IMR-90 (cell line): Measurements from ENCODE around the gene SLC9A7. TPM values are rescaled to one million over a fixed set of nuclear protein-coding genes. Genes with fewer than 3 reads are reported as not detected.
A peak's percentile ranks its signal among the peaks of the same experiment; 100 is the strongest.

Experiments
- ATAC-seq: fragments of 200-7000 bp; cut with Tn5 transposase; 2 replicates; pipeline ENCODE4 v1.9.1; 2020; ENCODE audit warnings: low read depth, mild to moderate bottlenecking, moderate library complexity
- BruUV-seq: library from RNA; stranded (reverse); fragments of 400-500 nt; replicated peaks from 2 replicates; lab custom pipeline; 2021; lab: Mats Ljungman, UMichigan
- CTCF ChIA-PET: fragments of 300-600 bp; formaldehyde crosslinking; extraction: SDS; loops from one replicate; lab custom pipeline; 2021; ENCODE audit warnings: antibody characterized with exemption; lab: Yijun Ruan, JAX
- POLR2A ChIA-PET: fragments of 300-600 bp; sonication (Branson Sonifier 250); formaldehyde crosslinking; loops from one replicate; lab custom pipeline; 2022; ENCODE audit warnings: antibody characterized with exemption; ENCODE audit not compliant: unreplicated experiment; lab: Charles Lee
- DNase-seq: peaks from one replicate; pipeline ENCODE4 v3.0.0; 2013
- H2AFZ ChIP-seq: replicated peaks from 2 replicates; pipeline ENCODE3; 2013; ENCODE audit warnings: low read length, mild to moderate bottlenecking; ENCODE audit not compliant: poor library complexity
- H2AK5ac ChIP-seq: 2 replicates; pipeline ENCODE4 v1.6.1; 2013; ENCODE audit warnings: low read depth, low read length, inconsistent platforms
- H2AK9ac ChIP-seq: replicated peaks from 2 replicates; pipeline ENCODE3; 2013; ENCODE audit warnings: mild to moderate bottlenecking, low read depth, low read length, moderate library complexity; ENCODE audit not compliant: poor library complexity
- H2BK120ac ChIP-seq: 2 replicates; pipeline ENCODE4 v1.6.1; 2013; ENCODE audit warnings: low read depth, low read length, inconsistent platforms
- H2BK15ac ChIP-seq: 3 replicates; pipeline ENCODE4 v1.6.1; 2013; ENCODE audit warnings: low read depth, low read length, inconsistent platforms
- H2BK20ac ChIP-seq: 2 replicates; pipeline ENCODE4 v1.6.1; 2013; ENCODE audit warnings: low read depth, mild to moderate bottlenecking, inconsistent platforms, low read length, moderate library complexity
- H2BK5ac ChIP-seq: 2 replicates; pipeline ENCODE4 v1.6.1; 2013; ENCODE audit warnings: mild to moderate bottlenecking, low read depth, low read length, inconsistent platforms; ENCODE audit not compliant: poor library complexity, severe bottlenecking
- H3K14ac ChIP-seq: replicated peaks from 2 replicates; pipeline ENCODE4 v1.6.1; 2013; ENCODE audit warnings: low read depth, low read length, inconsistent platforms
- H3K18ac ChIP-seq: 2 replicates; pipeline ENCODE4 v1.6.1; 2013; ENCODE audit warnings: low read depth, low read length, control low read depth
- H3K23ac ChIP-seq: 2 replicates; pipeline ENCODE4 v1.6.1; 2013; ENCODE audit warnings: low read depth, low read length, inconsistent platforms
- H3K27ac ChIP-seq: 2 replicates; pipeline ENCODE4 v1.5.1; 2013; ENCODE audit warnings: mild to moderate bottlenecking, control low read depth, low read length; ENCODE audit not compliant: insufficient read depth
- H3K27me3 ChIP-seq: 2 replicates; pipeline ENCODE4 v1.6.1; 2013; ENCODE audit warnings: low read length; ENCODE audit not compliant: control insufficient read depth, insufficient read depth
- H3K36me3 ChIP-seq: 2 replicates; pipeline ENCODE4 v1.6.1; 2013; ENCODE audit warnings: low read length, mixed read lengths; ENCODE audit not compliant: control insufficient read depth, insufficient read depth
- H3K4ac ChIP-seq: 2 replicates; pipeline ENCODE4 v1.6.1; 2013; ENCODE audit warnings: low read depth, low read length, inconsistent platforms
- H3K4me1 ChIP-seq: 2 replicates; pipeline ENCODE4 v1.6.1; 2013; ENCODE audit warnings: low read length, mixed read lengths; ENCODE audit not compliant: control insufficient read depth, insufficient read depth
- H3K4me2 ChIP-seq: 2 replicates; pipeline ENCODE4 v1.6.1; 2013; ENCODE audit warnings: low read depth, mild to moderate bottlenecking, control low read depth, low read length, moderate library complexity
- H3K4me3 ChIP-seq: 2 replicates; pipeline ENCODE4 v1.5.1; 2013; ENCODE audit warnings: low read depth, mild to moderate bottlenecking, control low read depth, low read length, moderate library complexity; ENCODE audit not compliant: insufficient read depth
- H3K56ac ChIP-seq: 2 replicates; pipeline ENCODE4 v1.6.1; 2013; ENCODE audit warnings: low read length, inconsistent platforms; ENCODE audit not compliant: insufficient read depth; ENCODE audit errors: extremely low read depth
- H3K79me1 ChIP-seq, 2 experiments: 2 replicates each; pipeline ENCODE4 v1.6.1; 2013; ENCODE audit warnings: low read length in 2 of 2, inconsistent platforms in 1 of 2, low read depth in 1 of 2
- H3K9ac ChIP-seq: 2 replicates; pipeline ENCODE4 v1.6.1; 2013; ENCODE audit warnings: low read depth, low read length, control low read depth
- H3K9me1 ChIP-seq: 2 replicates; pipeline ENCODE4 v1.6.1; 2013; ENCODE audit warnings: low read length, inconsistent platforms; ENCODE audit not compliant: insufficient read depth
- H3K9me3 ChIP-seq: 2 replicates; pipeline ENCODE4 v1.6.1; 2013; ENCODE audit warnings: low read length; ENCODE audit not compliant: control insufficient read depth, insufficient read depth
- H4K20me1 ChIP-seq: 2 replicates; pipeline ENCODE4 v1.6.1; 2013; ENCODE audit warnings: low read length, inconsistent platforms; ENCODE audit not compliant: insufficient read depth
- H4K5ac ChIP-seq: 2 replicates; pipeline ENCODE4 v1.6.1; 2013; ENCODE audit warnings: mild to moderate bottlenecking, low read depth, low read length, control low read depth
- H4K8ac ChIP-seq, 2 experiments: 2 replicates each; pipeline ENCODE4 v1.6.1; 2013; ENCODE audit warnings: low read depth in 2 of 2, low read length in 2 of 2, control low read depth in 1 of 2, inconsistent platforms in 1 of 2
- H4K91ac ChIP-seq: 2 replicates; pipeline ENCODE4 v1.6.1; 2013; ENCODE audit warnings: low read depth, low read length, inconsistent platforms; ENCODE audit not compliant: insufficient read depth
- BHLHE40 ChIP-seq: fragments of 150-350 bp; IDR thresholded peaks from 2 replicates; pipeline ENCODE4 v1.6.1; 2016; ENCODE audit warnings: mild to moderate bottlenecking, low read depth, low read length
- CTCF ChIP-seq: conservative IDR thresholded peaks from 2 replicates; pipeline ENCODE4 v1.5.1; 2012; ENCODE audit warnings: mild to moderate bottlenecking, low read depth, low read length, improper control_type of control experiment
- MAZ ChIP-seq: IDR thresholded peaks from 2 replicates; pipeline ENCODE4 v1.6.1; 2012; ENCODE audit warnings: low read depth, mild to moderate bottlenecking, low read length, improper control_type of control experiment, moderate library complexity, borderline replicate concordance
- RAD21 ChIP-seq: IDR thresholded peaks from 2 replicates; pipeline ENCODE4 v1.6.1; 2012; ENCODE audit warnings: low read length, improper control_type of control experiment
- RCOR1 ChIP-seq: IDR thresholded peaks from 2 replicates; pipeline ENCODE4 v1.6.1; 2012; ENCODE audit warnings: mild to moderate bottlenecking, low read length, improper control_type of control experiment; ENCODE audit not compliant: insufficient replicate concordance
- RFX5 ChIP-seq: IDR thresholded peaks from 2 replicates; pipeline ENCODE4 v1.8.0; 2012; ENCODE audit warnings: low read depth, mild to moderate bottlenecking, low read length, moderate library complexity
- SMC3 ChIP-seq: fragments of 150-350 bp; IDR thresholded peaks from 2 replicates; pipeline ENCODE4 v1.6.1; 2016; ENCODE audit warnings: low read depth, mild to moderate bottlenecking, antibody characterized with exemption, low read length, moderate library complexity
- USF2 ChIP-seq: fragments of 150-350 bp; IDR thresholded peaks from 2 replicates; pipeline ENCODE4 v1.6.1; 2017; ENCODE audit warnings: mild to moderate bottlenecking, antibody characterized with exemption, low read length, low read depth
- dilution Hi-C: fragments of 300-500 bp; cut with HindIII; formaldehyde crosslinking; loops from one replicate; pipeline ENCODE4 v1.14.3; 2018; ENCODE audit warnings: low sequenced_read_pairs; ENCODE audit not compliant: unreplicated experiment
- in situ Hi-C: fragments of 300-500 bp; cut with MboI; formaldehyde crosslinking; loops from 3 replicates; pipeline ENCODE4 v1.14.3; 2019; ENCODE audit warnings: low sequenced_read_pairs, inconsistent platforms, mixed read lengths
- intact Hi-C: fragments of 100-400 bp; cut with micrococcal nuclease; formaldehyde crosslinking; loops from 2 replicates; pipeline ENCODE4 v1.10.0; 2022
- polyA plus RNA-seq, 3 experiments: library from polyadenylated mRNA; depleted of rRNA; stranded (reverse); fragments of >200 nt; gene quantifications; 2 replicates each; pipeline ENCODE4 v1.2.3, GENCODE V29; 2012; ENCODE audit warnings: low replicate concordance in 1 of 3
- total RNA-seq: library from RNA; depleted of rRNA; stranded (reverse); fragments of >200 nt; gene quantifications from 2 replicates; pipeline ENCODE4 v1.2.3, GENCODE V29; 2012

SLC9A7 gene
- total and polyA plus RNA-seq, 2 of the 4 experiments (the other 2 are of a cell fraction) = 14.4 to 76.4 TPM

GRCh38 chrX:46683048-46683447, 75.9 kb downstream of the SLC9A7 start:
- in situ Hi-C loops = no loop called here
- Histone ChIP-seq H2BK5ac (no peak overlapping the region), H3K27ac (no peak overlapping the region), H3K14ac (no peak overlapping the region), H2AK9ac (no peak overlapping the region), H2BK15ac (no peak overlapping the region), H3K36me3 (no peaks in the 10 kb centered on the region), H2BK20ac (no peak overlapping the region), H3K56ac (no peak overlapping the region), H3K4me3 (no peak overlapping the region), H3K9me3 (no peaks in the 10 kb centered on the region), H4K8ac (no peak overlapping the region; a peak in 1 of 4 replicates), H3K9me1 (peaks cover 3% of the 10 kb centered on the region; the same call in 1 of the 2 replicates), H3K4me2 (no peak overlapping the region), H4K20me1 (no peaks in the 10 kb centered on the region), H3K27me3 (peaks cover 4% of the 10 kb centered on the region; the same call in 1 of the 2 replicates), H3K79me1 (peaks cover 0 to 6% of the 10 kb centered on the region in 2 experiments; a peak in 1 of 4 replicates), H3K23ac (no peak overlapping the region), H3K9ac (no peak overlapping the region), H2AFZ (no peak overlapping the region), H3K18ac (no peak overlapping the region), H2BK120ac (no peak overlapping the region), H3K4me1 (peaks cover 5% of the 10 kb centered on the region; the same call in 1 of the 2 replicates), H3K4ac (no peak overlapping the region), H2AK5ac (no peak overlapping the region), H4K91ac (no peak overlapping the region), H4K5ac (no peak overlapping the region)
- POLR2A ChIA-PET = no interaction called here
- no peak for TF ChIP-seq BHLHE40
- TF ChIP-seq RCOR1 = no peak
- TF ChIP-seq CTCF = no peak; the same call in 1 of the 2 replicates
- TF ChIP-seq SMC3 = no peak
- TF ChIP-seq MAZ = no peak
- no peak for TF ChIP-seq RFX5
- no peak for TF ChIP-seq USF2
- TF ChIP-seq RAD21 = no peak
- ATAC-seq (no peak), DNase-seq (peak; percentile 22)
- dilution Hi-C loops = no loop called here
- CTCF ChIA-PET = no interaction called here
- intact Hi-C loops = loop anchor here (5.0 kb wide), 1 partner anchor 111 kb away; the partner anchor contains the start of gene CHST7
- no TSS peak for BruUV-seq
